ENCODE measurements around the gene FAM241A.

The FAM241A gene

DNA sequence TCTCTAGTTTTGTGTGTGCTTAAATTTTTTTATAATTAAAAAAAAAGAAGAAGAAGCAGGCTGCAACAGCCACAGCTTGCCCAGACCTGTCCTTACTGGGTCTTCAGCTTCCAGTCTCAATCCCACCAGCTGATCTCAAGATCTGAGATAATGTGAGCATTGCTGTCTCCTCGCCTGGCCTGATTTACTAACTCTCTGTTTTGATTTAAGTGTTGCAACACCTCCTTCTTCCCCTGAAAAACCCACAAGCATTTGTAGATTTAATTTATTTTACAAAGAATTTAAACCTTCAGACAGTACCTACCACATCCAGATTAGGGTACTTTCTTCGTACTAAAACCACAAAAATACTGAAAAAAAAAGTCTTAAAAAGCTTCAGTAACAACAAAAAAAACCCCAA, 38.0 kb downstream of the FAM241A start:
- TF ChIP-seq, protein P1, sequence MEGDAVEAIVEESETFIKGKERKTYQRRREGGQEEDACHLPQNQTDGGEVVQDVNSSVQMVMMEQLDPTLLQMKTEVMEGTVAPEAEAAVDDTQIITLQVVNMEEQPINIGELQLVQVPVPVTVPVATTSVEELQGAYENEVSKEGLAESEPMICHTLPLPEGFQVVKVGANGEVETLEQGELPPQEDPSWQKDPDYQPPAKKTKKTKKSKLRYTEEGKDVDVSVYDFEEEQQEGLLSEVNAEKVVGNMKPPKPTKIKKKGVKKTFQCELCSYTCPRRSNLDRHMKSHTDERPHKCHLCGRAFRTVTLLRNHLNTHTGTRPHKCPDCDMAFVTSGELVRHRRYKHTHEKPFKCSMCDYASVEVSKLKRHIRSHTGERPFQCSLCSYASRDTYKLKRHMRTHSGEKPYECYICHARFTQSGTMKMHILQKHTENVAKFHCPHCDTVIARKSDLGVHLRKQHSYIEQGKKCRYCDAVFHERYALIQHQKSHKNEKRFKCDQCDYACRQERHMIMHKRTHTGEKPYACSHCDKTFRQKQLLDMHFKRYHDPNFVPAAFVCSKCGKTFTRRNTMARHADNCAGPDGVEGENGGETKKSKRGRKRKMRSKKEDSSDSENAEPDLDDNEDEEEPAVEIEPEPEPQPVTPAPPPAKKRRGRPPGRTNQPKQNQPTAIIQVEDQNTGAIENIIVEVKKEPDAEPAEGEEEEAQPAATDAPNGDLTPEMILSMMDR (conservative IDR thresholded peaks at IDR 0.05; ENCODE audit: low read depth, low read length), result no peak
- Histone ChIP-seq H3K36me3 (ENCODE audit: insufficient read depth) (no peaks in the 10 kb centered on the region), H3K79me2 (ENCODE audit: insufficient read depth, low read depth) (no peaks in the 10 kb centered on the region), H3K4me1 (ENCODE audit: low read depth, poor library complexity, severe bottlenecking) (peaks cover 22% of the 10 kb centered on the region), H3K27me3 (ENCODE audit: insufficient read depth, low read depth) (no peaks in the 10 kb centered on the region), H4K20me1 (ENCODE audit: insufficient read depth) (no peaks in the 10 kb centered on the region; the same call in 1 of the 2 replicates), H3K9ac (no peak overlapping the region), H2AFZ (ENCODE audit: low read depth) (no peak overlapping the region), H3K27ac (no peak overlapping the region), H3K4me3 (IDR thresholded peaks at IDR 0.05; ENCODE audit: insufficient read depth, low read depth, low read length) (no peak overlapping the region), H3K4me2 (no peak overlapping the region)

DNA sequence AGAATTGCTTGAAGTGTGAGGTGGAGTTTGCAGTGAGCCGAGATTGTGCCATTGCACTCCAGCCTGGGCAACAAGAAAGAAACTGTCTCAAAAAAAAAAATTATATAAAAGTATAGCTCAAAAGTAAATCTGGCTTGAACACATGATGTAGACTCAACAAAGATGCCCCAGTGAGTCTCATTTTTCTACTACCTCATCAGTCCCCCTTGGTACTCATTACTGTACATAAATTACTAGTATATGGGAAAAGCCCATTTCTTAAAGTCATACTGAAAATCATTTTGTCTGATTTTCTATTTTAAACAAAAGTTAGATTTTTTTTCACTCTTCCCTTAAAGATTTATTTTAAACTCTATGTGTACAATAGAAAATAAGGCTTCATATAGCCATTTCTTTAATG, 39.2 kb downstream of the FAM241A start:
- H3K27ac ChIP-seq, result no peak overlapping the region
- H2AFZ ChIP-seq (ENCODE audit: low read depth), result no peak overlapping the region
- TF ChIP-seq, protein P1 (conservative IDR thresholded peaks at IDR 0.05; ENCODE audit: low read depth, low read length), result no peak
- H3K4me3 ChIP-seq (IDR thresholded peaks at IDR 0.05; ENCODE audit: insufficient read depth, low read depth, low read length), result no peak overlapping the region
- H3K4me1 ChIP-seq (ENCODE audit: low read depth, poor library complexity, severe bottlenecking), result peaks cover 25% of the 10 kb centered on the region
- H3K9ac ChIP-seq, result no peak overlapping the region
- no peaks in the 10 kb centered on the region for H3K27me3 ChIP-seq (ENCODE audit: insufficient read depth, low read depth)
- no peaks in the 10 kb centered on the region; the same call in 1 of the 2 replicates for H4K20me1 ChIP-seq (ENCODE audit: insufficient read depth)
- H3K79me2 ChIP-seq (ENCODE audit: insufficient read depth, low read depth), result no peaks in the 10 kb centered on the region
- no peak overlapping the region for H3K4me2 ChIP-seq
- no peaks in the 10 kb centered on the region for H3K36me3 ChIP-seq (ENCODE audit: insufficient read depth)

DNA sequence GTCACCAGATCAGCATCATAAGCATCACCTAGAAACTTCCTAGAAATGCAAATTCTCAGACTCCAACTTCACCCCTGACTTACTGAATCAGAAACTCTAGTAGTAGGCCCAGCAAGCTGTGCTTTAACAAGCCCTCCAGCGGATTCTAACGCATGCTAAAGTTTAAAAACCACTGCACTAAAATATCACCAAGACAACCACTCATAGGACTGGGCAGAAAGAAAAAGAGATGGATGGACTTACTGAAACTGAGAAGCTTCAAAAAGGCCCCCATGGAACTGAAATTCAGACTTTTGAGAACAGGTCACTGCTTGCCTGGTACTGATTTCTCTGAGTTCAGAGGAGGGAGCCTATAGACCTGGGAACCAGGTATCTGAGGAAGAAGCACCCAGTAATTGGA, 40.1 kb downstream of the FAM241A start:
- Histone ChIP-seq H3K36me3 (ENCODE audit: insufficient read depth) (no peaks in the 10 kb centered on the region), H3K4me3 (IDR thresholded peaks at IDR 0.05; ENCODE audit: insufficient read depth, low read depth, low read length) (no peak overlapping the region)

DNA sequence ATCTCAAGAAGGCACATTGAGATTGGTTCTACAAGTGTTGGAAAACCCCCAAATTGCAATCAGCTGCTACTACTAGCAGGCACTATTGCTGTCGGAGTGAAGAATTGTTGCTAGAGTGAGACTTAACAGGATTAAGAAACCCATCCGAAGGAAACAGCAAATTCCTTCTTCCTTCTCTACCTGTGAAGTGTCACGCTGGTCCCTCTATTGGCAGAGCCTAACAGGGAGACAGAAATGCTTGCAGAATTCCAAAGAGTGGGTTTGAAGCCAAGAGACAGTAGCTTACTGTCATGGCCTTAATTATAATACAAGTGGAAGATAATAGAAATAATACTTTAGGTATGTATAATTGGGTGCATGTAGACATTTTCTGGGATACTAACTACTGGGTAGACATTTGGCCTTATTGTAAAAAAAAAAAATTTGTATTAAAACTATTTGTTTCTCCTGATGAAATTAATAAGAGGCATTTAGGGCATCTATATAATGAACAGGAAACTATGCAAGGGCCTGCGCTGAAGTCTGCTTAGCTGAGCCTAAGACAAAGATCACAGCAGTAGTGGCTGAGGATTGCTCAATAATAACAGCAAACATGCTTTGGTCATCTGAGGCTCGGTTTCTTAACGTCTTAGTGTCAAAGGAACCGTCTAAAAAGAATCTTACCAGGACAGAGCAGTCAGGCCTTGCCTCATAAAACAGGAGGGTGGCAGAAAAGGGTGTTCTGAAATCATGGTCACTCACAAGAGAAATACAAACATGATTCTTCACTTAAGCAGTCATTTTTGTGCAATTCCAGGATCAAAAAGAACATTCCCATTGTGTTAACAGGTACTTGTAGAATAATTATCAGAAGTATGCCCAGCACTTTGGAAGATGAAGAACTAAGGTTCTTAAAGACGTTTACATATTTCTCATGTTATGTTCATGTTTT, 40.8 kb downstream of the FAM241A start:
- TF ChIP-seq, protein P1 (conservative IDR thresholded peaks at IDR 0.05; ENCODE audit: low read depth, low read length), result no peak

More for the DNA sequence above, 40.1 kb downstream of the FAM241A start:
- Histone ChIP-seq H3K4me1 (ENCODE audit: low read depth, poor library complexity, severe bottlenecking) (peaks cover 31% of the 10 kb centered on the region), H3K9ac (no peak overlapping the region), H3K79me2 (ENCODE audit: insufficient read depth, low read depth) (no peaks in the 10 kb centered on the region), H4K20me1 (ENCODE audit: insufficient read depth) (no peaks in the 10 kb centered on the region; the same call in 1 of the 2 replicates), H2AFZ (ENCODE audit: low read depth) (no peak overlapping the region), H3K27me3 (ENCODE audit: insufficient read depth, low read depth) (no peaks in the 10 kb centered on the region), H3K4me2 (no peak overlapping the region), H3K27ac (no peak overlapping the region)
- TF ChIP-seq, protein P1 (conservative IDR thresholded peaks at IDR 0.05; ENCODE audit: low read depth, low read length), result no peak

More for the DNA sequence above, 40.8 kb downstream of the FAM241A start:
- no peak overlapping the region for H3K4me3 ChIP-seq (IDR thresholded peaks at IDR 0.05; ENCODE audit: insufficient read depth, low read depth, low read length)
- H3K79me2 ChIP-seq (ENCODE audit: insufficient read depth, low read depth), result no peaks in the 10 kb centered on the region
- H2AFZ ChIP-seq (ENCODE audit: low read depth), result no peak overlapping the region
- H3K36me3 ChIP-seq (ENCODE audit: insufficient read depth), result no peaks in the 10 kb centered on the region
- H3K4me2 ChIP-seq, result no peak overlapping the region
- H3K27ac ChIP-seq, result no peak overlapping the region
- H3K9ac ChIP-seq, result no peak overlapping the region
- H4K20me1 ChIP-seq (ENCODE audit: insufficient read depth), result no peaks in the 10 kb centered on the region; the same call in 1 of the 2 replicates
- H3K27me3 ChIP-seq (ENCODE audit: insufficient read depth, low read depth), result no peaks in the 10 kb centered on the region
- peaks cover 24% of the 10 kb centered on the region for H3K4me1 ChIP-seq (ENCODE audit: low read depth, poor library complexity, severe bottlenecking)

All from KMS-11 (cell line).